Activated gamma-delta T cell (primary cell): ENCODE measurements around the gene CTSV.
A peak's percentile ranks its signal among the peaks of the same experiment; 100 is the strongest.
"Not testable (repeated sequence)": the region's sequence is repeated elsewhere in the genome, so short reads cannot be mapped to it uniquely, and the experiment has no call there.

Source experiments
- DNase-seq: peaks from one replicate; lab custom pipeline; 2025; lab: John Stamatoyannopoulos, UW

CTSV gene

GRCh38 chr9:97041898-97042297 lies 3.0 kb upstream of the CTSV start:
- no peak for DNase-seq

GRCh38 chr9:97039514-97039860 lies 545 bp upstream of the CTSV start:
- DNase-seq, result no peak

- DNase-seq, result not testable (repeated sequence)
These were observed 15.4 kb downstream of the CTSV start for GRCh38 chr9:97023505-97023904.

GRCh38 chr9:97013151-97014132 lies 25.5 kb downstream of the CTSV start:
- DNase-seq, result peak; percentile 63

- not testable (repeated sequence) for DNase-seq
These were observed 26.3 kb downstream of the CTSV start for GRCh38 chr9:97012617-97013016.

GRCh38 chr9:97002195-97002594 lies 36.7 kb downstream of the CTSV start:
- not testable (repeated sequence) for DNase-seq

GRCh38 chr9:97001338-97001737 lies 37.6 kb downstream of the CTSV start:
- not testable (repeated sequence) for DNase-seq

- not testable (repeated sequence) for DNase-seq
These were observed 38.7 kb downstream of the CTSV start for GRCh38 chr9:97000139-97000787.

- DNase-seq, result not testable (repeated sequence)
These were observed 39.2 kb downstream of the CTSV start for GRCh38 chr9:96999733-97000132.

- not testable (repeated sequence) for DNase-seq
These were observed 41.8 kb downstream of the CTSV start for GRCh38 chr9:96997009-96997701.

- not testable (repeated sequence) for DNase-seq
These were observed 44.4 kb downstream of the CTSV start for GRCh38 chr9:96994531-96995016.

- not testable (repeated sequence) for DNase-seq
These were observed 46.6 kb downstream of the CTSV start for GRCh38 chr9:96992303-96992702.

GRCh38 chr9:96989747-96990318 lies 49.1 kb downstream of the CTSV start:
- not testable (repeated sequence) for DNase-seq

- not testable (repeated sequence) for DNase-seq
These were observed 54.1 kb downstream of the CTSV start for GRCh38 chr9:96984887-96985286.

- DNase-seq, result not testable (repeated sequence)
These were observed 54.8 kb downstream of the CTSV start for GRCh38 chr9:96984139-96984538.

GRCh38 chr9:96983496-96984122 lies 55.3 kb downstream of the CTSV start:
- not testable (repeated sequence) for DNase-seq
